ENCODE results near the gene AGPAT4.

The AGPAT4 gene

GRCh38 chr6:161110028-161110779 lies 163.7 kb downstream of the AGPAT4 start:
- DNase-seq (ENCODE audit: low spot score) = no peak

GRCh38 chr6:161109366-161109765 lies 164.5 kb downstream of the AGPAT4 start:
- no peak for DNase-seq (ENCODE audit: low spot score)

GRCh38 chr6:161108916-161109315 lies 164.9 kb downstream of the AGPAT4 start:
- DNase-seq (ENCODE audit: low spot score) = no peak

GRCh38 chr6:161107779-161108730 lies 165.8 kb downstream of the AGPAT4 start:
- DNase-seq (ENCODE audit: low spot score) = no peak

GRCh38 chr6:161105408-161105807 lies 168.5 kb downstream of the AGPAT4 start:
- no peak for DNase-seq (ENCODE audit: low spot score)

GRCh38 chr6:161104966-161105365 lies 168.9 kb downstream of the AGPAT4 start:
- no peak for DNase-seq (ENCODE audit: low spot score)

GRCh38 chr6:161103475-161103874 lies 170.4 kb downstream of the AGPAT4 start:
- no peak for DNase-seq (ENCODE audit: low spot score)

- DNase-seq (ENCODE audit: low spot score) = peak; percentile 23
Observed at GRCh38 chr6:161101517-161101916, 172.3 kb downstream of the AGPAT4 start.

GRCh38 chr6:161100072-161100471 lies 173.8 kb downstream of the AGPAT4 start:
- DNase-seq (ENCODE audit: low spot score) = no peak

GRCh38 chr6:161095916-161096315 lies 177.9 kb downstream of the AGPAT4 start:
- DNase-seq (ENCODE audit: low spot score) = no peak

GRCh38 chr6:161094955-161095354 lies 178.9 kb downstream of the AGPAT4 start:
- no peak for DNase-seq (ENCODE audit: low spot score)

GRCh38 chr6:161091972-161092701 lies 181.7 kb downstream of the AGPAT4 start:
- DNase-seq (ENCODE audit: low spot score) = no peak

- no peak for DNase-seq (ENCODE audit: low spot score)
Observed at GRCh38 chr6:161091151-161091550, 182.7 kb downstream of the AGPAT4 start.

- DNase-seq (ENCODE audit: low spot score) = no peak
Observed at GRCh38 chr6:161088676-161089328, 185.1 kb downstream of the AGPAT4 start.

- DNase-seq (ENCODE audit: low spot score) = no peak
Observed at GRCh38 chr6:161085246-161085645, 188.6 kb downstream of the AGPAT4 start.

- DNase-seq (ENCODE audit: low spot score) = no peak
Observed at GRCh38 chr6:161082215-161082614, 191.6 kb downstream of the AGPAT4 start.

- DNase-seq (ENCODE audit: low spot score) = no peak
Observed at GRCh38 chr6:161080263-161080970, 193.4 kb downstream of the AGPAT4 start.

Measured in NAMALWA (cell line).